ENCODE data around the gene TBC1D10A. TPM values are rescaled to one million over a fixed set of nuclear protein-coding genes. Genes with fewer than 3 reads are reported as not detected.

The TBC1D10A gene
- total and polyA plus RNA-seq, 2 donors (not counting 1 experiment from before 2014, with no cell fraction given): 10.8 to 11.7 TPM

GRCh38 chr22:30357650-30358215 is 31.0 kb upstream of the TBC1D10A start:
- Histone ChIP-seq H4K20me1 (ENCODE audit: control insufficient read depth, extremely low read depth, insufficient read depth, low read length) (no peaks in the 10 kb centered on the region), H3K9ac (ENCODE audit: insufficient read depth, low read length) (no peak overlapping the region), H3K4me2 (ENCODE audit: extremely low read depth, insufficient read depth, low read length) (peak overlapping the region; percentile 87), H3K79me2 (ENCODE audit: control insufficient read depth, insufficient read depth, low read length) (peaks cover 29% of the 10 kb centered on the region), H3K4me1 (ENCODE audit: control insufficient read depth, extremely low read depth, insufficient read depth, low read length) (no peaks in the 10 kb centered on the region), H3K36me3 (ENCODE audit: control insufficient read depth, insufficient read depth, low read length) (peaks cover 5% of the 10 kb centered on the region), H3K4me3 (replicated peaks in 1 of 4; ENCODE audit: control extremely low read depth in 1 of 4, insufficient read depth in 1 of 4, low read depth in 3 of 4, low read length in 4 of 4) (peak overlapping the region in 3 of 4 experiments; percentile 94 to 99 (median 99)), H3K27me3 (ENCODE audit: control insufficient read depth, insufficient read depth, low read length) (no peaks in the 10 kb centered on the region), H2AFZ (ENCODE audit: low read length) (no peak overlapping the region), H3K27ac (ENCODE audit: insufficient read depth, low read length) (no peak overlapping the region), H3K9me3 (ENCODE audit: control insufficient read depth, insufficient read depth, low read depth, low read length) (no peaks in the 10 kb centered on the region)
- DNase-seq (ENCODE audit: low read depth in 2 of 2): no peak
- TF ChIP-seq CTCF (conservative IDR thresholded peaks at IDR 0.05 in 1 of 2, IDR thresholded peaks at IDR 0.05 in 1 of 2; ENCODE audit: low read depth in 1 of 2, low read length in 2 of 2): no peak
- no peak for TF ChIP-seq EZH2 (IDR thresholded peaks at IDR 0.05; ENCODE audit: low read length, missing control alignments)

GRCh38 chr22:30357236-30357570 is 30.5 kb upstream of the TBC1D10A start:
- Histone ChIP-seq H3K27ac (ENCODE audit: insufficient read depth, low read length) (peak overlapping the region; percentile 95), H3K4me1 (ENCODE audit: control insufficient read depth, extremely low read depth, insufficient read depth, low read length) (no peaks in the 10 kb centered on the region), H3K27me3 (ENCODE audit: control insufficient read depth, insufficient read depth, low read length) (no peaks in the 10 kb centered on the region), H4K20me1 (ENCODE audit: control insufficient read depth, extremely low read depth, insufficient read depth, low read length) (no peaks in the 10 kb centered on the region), H3K4me3 (replicated peaks in 1 of 4; ENCODE audit: control extremely low read depth in 1 of 4, insufficient read depth in 1 of 4, low read depth in 3 of 4, low read length in 4 of 4) (peak overlapping the region; percentile 82 to 99 (median 96)), H3K9ac (ENCODE audit: insufficient read depth, low read length) (peak overlapping the region; percentile 91), H3K4me2 (ENCODE audit: extremely low read depth, insufficient read depth, low read length) (peak overlapping the region; percentile 87), H3K36me3 (ENCODE audit: control insufficient read depth, insufficient read depth, low read length) (peaks cover 9% of the 10 kb centered on the region), H3K9me3 (ENCODE audit: control insufficient read depth, insufficient read depth, low read depth, low read length) (no peaks in the 10 kb centered on the region), H3K79me2 (ENCODE audit: control insufficient read depth, insufficient read depth, low read length) (peaks cover 33% of the 10 kb centered on the region), H2AFZ (ENCODE audit: low read length) (peak overlapping the region; percentile 89)
- no peak for DNase-seq (ENCODE audit: low read depth in 2 of 2)
- TF ChIP-seq CTCF (conservative IDR thresholded peaks at IDR 0.05 in 1 of 2, IDR thresholded peaks at IDR 0.05 in 1 of 2; ENCODE audit: low read depth in 1 of 2, low read length in 2 of 2) (no peak), EZH2 (IDR thresholded peaks at IDR 0.05; ENCODE audit: low read length, missing control alignments) (no peak)

- peaks cover 36% of the 10 kb centered on the region for H3K79me2 ChIP-seq (ENCODE audit: control insufficient read depth, insufficient read depth, low read length)
Measured at GRCh38 chr22:30356449-30357235, 29.9 kb upstream of the TBC1D10A start, which contains the start of the genes CCDC157 and SF3A1. CCDC157 (plus strand) TSS chr22:30357007; CDS start chr22:30366001, 8,994 bp downstream. SF3A1 (minus strand) TSS chr22:30356894; CDS start chr22:30356792, 102 bp downstream.

More at GRCh38 chr22:30356449-30357235, 29.9 kb upstream of the TBC1D10A start, which contains the start of the genes CCDC157 and SF3A1:
- Histone ChIP-seq H3K9me3 (ENCODE audit: control insufficient read depth, insufficient read depth, low read depth, low read length) (no peaks in the 10 kb centered on the region), H3K36me3 (ENCODE audit: control insufficient read depth, insufficient read depth, low read length) (peaks cover 12% of the 10 kb centered on the region), H3K4me1 (ENCODE audit: control insufficient read depth, extremely low read depth, insufficient read depth, low read length) (no peaks in the 10 kb centered on the region), H3K27ac (ENCODE audit: insufficient read depth, low read length) (peak within 1 kb of the TSS; percentile 95), H3K4me2 (ENCODE audit: extremely low read depth, insufficient read depth, low read length) (peak within 1 kb of the TSS; percentile 98), H3K27me3 (ENCODE audit: control insufficient read depth, insufficient read depth, low read length) (no peaks in the 10 kb centered on the region), H4K20me1 (ENCODE audit: control insufficient read depth, extremely low read depth, insufficient read depth, low read length) (no peaks in the 10 kb centered on the region), H3K4me3 (replicated peaks in 1 of 4; ENCODE audit: control extremely low read depth in 1 of 4, insufficient read depth in 1 of 4, low read depth in 3 of 4, low read length in 4 of 4) (peak within 1 kb of the TSS; percentile 89 to 99 (median 96)), H2AFZ (ENCODE audit: low read length) (peak within 1 kb of the TSS; percentile 89), H3K9ac (ENCODE audit: insufficient read depth, low read length) (peak within 1 kb of the TSS; percentile 91)
- DNase-seq (ENCODE audit: low read depth in 2 of 2): peak; percentile 92 to 93
- TF ChIP-seq CTCF (conservative IDR thresholded peaks at IDR 0.05 in 1 of 2, IDR thresholded peaks at IDR 0.05 in 1 of 2; ENCODE audit: low read depth in 1 of 2, low read length in 2 of 2): no peak
- no peak for TF ChIP-seq EZH2 (IDR thresholded peaks at IDR 0.05; ENCODE audit: low read length, missing control alignments)
